NCI-H774 (cell line): ENCODE data around the gene CIT.
"Not testable (repeated sequence)": the region's sequence is repeated elsewhere in the genome, so short reads cannot be mapped to it uniquely, and the experiment has no call there.

ENCODE experiments used
- DNase-seq: peaks from one replicate; lab custom pipeline; 2025; lab: John Stamatoyannopoulos, UW

Gene CIT

DNA sequence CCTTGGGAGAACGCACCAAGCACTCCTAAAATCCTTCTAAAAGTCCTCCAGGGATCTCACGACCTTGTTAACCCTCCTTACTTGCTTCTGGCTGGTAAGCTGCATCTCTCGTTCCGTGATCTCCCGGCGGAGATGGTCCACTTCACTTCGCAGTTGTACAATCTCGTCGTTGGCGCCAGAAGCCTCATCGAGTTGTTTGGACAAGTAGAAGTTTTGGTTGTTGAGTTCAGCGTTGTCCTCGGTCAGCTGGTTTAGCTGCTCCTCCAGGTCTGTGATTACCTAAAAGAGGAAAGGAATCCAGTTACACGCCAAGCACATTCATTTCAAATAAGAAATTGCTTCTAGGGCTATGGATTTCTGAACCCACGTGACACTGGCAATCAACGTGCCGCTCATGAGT is 142.0 kb downstream of the CIT start:
- DNase-seq, result no peak

DNA sequence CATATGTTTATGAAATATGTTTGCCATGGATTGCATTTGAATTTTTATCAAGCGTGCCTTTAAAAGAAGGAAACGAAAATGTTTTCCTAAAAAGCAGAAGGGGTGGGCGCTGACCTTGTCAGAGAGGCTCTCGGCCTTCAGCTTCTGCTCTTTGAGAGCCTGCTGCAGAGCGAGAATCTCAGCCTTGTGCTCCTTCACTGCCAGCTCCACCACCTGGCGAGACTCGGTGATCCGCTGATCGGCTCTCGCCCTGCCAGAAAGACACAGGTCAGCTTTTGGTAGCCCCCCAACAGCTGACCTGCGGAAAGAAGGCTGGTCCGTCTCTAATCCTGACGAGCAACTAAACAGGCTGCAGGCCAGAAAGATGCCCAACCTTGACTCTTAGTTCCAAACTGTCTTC is 146.7 kb downstream of the CIT start:
- DNase-seq, result no peak

DNA sequence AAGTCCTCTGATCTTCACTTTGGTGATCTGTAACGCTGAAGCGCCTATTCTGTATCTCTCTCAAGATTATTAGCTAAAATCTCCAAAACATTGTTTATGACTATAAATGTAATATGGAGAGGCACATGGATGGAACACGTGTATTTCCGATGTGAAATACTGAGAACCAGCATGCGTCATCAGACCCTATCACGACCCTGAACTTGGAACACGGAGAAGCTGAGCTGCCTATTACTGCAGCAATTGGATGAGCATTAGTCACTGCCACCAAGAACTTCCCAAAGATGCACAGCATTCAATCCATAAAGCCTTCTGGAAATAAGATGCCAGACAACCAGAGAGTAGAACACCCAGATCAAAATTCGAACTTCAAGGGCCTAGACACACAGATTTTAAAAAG is 147.2 kb downstream of the CIT start:
- no peak for DNase-seq

DNA sequence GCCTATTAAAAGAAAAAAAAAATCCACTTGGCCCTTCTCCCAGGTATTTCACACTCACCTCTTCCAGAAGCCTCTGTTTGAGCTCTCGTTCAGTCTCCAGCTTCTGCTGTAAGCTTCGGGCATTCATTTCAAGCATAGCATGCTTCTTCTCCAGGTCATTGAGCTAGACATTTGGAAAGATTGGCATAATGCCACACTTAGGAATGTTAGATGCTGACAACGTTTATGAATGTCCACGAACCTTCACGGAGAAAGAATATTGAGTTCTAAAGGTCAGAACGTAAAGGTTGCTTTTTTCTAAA is 148.7 kb downstream of the CIT start:
- DNase-seq, result no peak

DNA sequence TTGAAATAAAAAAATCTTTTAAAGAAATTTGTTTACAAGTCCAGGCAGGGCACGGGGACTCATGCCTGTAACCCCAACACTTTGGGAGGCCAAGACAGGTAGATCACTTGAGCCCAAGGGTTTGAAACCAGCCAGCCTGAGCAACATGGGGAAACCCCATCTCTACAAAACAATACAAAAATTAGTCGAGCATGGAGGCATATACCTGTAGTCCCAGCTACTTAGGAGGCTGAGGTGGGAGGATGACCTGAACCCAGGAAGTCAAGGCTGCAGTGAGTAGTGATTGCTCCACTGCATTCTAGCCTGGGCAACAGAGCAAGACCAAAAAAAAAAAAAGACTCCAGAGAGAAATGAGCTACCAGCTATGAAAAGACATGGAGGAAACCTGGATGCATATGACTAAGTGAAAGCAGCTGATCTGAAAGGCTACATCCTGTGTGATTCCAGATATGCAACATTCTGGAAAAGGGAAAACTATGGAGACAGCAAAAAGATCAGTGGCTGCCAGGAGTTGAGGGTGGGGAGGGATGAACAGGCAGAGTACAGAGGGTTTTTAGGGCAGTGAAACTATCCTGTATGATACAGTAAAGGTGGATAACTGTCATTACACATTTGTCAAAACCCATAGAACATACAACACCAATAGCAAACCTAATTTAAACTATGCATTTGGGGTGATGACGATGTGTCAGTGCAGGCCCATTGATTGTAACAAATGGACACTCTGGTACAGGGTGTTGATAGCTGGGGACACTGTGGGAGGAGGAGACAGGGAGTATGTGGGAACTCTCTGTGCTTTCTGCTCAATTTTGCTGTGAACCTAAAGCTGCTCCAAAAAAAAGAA is 149.3 kb downstream of the CIT start:
- DNase-seq, result no peak

DNA sequence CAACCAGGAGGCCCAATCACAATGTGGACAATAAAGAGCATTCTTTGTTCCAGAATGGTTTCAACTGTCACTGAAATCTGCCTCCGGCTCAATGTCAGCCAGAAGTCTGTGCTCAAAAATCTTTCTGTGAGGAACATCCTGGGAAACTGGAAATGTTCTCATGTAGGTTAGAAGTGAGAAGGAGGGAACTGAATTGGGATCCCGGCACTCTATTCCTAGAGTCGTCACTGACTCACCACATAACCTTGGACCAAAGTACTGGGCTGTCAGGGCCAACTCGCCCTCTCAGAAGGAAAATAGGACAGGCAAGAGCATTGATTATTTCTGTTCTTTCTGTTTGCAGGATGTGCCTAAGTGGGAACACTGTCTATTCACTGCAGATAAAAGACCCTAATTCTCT is 151.6 kb downstream of the CIT start:
- DNase-seq, result no peak

DNA sequence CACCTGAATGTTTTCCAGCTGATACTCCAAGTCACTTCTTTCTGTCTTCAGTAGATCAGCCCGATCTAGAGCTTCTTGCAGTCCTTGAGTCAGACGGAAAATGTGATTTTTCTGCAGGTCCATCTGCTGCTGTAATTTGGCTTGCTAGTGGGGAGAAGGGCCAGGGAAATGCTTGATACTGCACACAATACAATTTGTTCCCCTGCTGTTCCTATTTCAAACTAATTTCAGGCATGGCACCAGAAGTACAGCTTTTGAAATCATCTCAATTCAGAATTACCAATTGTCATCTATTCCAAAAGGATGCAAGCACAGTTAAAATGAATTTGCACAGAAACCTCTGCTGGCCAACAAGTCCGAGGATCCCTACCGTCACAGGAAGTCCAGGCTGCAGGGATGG is 155.8 kb downstream of the CIT start:
- DNase-seq, result no peak

DNA sequence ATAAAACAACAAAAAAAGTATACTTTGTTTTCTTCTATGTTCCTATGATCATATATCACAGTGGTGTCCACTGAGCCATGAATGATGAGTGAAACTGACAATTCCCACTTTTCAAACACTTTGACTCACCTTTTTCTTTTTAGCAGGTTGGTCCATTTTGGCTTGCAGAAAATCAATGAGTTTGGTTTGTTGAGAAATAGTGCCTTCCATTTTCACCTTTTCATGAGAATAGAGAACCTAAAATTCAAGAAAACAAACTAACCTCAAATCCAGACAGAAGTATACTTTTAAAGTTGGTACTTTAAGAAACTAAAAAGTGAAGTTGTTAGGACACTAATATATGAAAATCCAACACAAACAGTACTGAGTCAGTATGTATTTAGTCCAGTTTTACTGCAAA is 156.8 kb downstream of the CIT start:
- no peak for DNase-seq

DNA sequence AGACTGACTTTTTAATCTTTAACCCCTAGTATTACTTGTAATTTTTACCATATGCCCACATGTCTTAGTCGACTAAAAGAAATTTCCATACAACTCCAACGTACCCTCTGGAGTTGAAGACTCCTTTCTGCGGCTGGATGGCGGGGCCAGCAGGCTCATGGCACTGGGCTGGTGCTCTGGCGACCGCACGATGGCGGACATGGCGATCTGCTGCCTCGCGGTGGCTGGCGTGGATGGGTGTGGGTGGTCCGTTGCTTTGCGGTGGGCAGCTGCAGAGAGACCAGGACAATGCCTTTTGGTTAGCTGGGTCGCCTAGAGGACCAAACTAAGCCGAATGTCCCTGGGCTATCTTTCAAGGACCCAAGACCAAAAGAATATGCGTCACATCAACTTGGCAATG is 159.0 kb downstream of the CIT start:
- DNase-seq, result no peak

DNA sequence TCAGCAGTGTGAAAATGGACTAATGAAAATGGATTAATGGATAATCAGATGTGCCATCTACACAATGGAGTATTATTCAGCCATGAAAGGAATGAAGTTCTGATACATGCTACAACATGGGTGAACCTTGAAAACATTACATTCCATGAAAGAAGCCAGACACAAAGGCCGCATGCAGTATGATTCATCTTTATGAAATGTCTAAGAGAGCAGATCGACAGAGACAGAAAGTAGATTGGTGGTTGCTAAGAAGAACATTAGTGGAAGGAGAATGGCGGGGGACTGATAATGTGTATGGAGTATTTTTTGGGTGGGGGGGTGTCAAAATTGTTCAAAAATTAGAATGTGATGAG is 161.9 kb downstream of the CIT start:
- no peak for DNase-seq

DNA sequence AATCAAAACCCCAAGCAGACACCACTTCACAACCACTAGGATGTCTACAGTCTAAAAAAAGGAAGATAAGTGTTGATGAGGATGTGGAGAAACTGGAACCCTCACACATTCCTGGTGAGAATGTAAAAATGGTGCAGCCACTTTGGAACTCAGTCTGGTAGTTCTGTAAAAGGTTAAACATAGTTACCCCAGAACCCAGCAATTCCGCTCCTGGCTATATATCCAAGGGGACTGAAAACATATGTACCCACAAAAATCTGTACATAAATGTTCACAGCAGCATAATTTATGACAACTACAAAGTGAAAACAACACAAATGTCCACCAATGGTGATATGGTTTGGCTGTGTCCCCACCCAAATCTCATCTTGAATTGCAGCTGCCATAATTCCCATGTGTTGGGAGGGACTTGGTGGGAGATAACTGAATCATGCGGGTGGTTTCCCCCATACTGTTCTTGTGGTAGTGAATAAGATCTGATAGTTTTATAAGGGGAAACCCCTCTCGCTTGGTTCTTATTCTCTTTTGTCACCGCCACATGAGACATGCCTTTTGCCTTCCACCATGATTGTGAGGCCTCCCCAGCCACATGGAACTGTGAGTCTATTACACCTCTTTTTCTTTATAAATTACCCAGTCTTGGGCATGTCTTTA is 162.4 kb downstream of the CIT start:
- no peak for DNase-seq

DNA sequence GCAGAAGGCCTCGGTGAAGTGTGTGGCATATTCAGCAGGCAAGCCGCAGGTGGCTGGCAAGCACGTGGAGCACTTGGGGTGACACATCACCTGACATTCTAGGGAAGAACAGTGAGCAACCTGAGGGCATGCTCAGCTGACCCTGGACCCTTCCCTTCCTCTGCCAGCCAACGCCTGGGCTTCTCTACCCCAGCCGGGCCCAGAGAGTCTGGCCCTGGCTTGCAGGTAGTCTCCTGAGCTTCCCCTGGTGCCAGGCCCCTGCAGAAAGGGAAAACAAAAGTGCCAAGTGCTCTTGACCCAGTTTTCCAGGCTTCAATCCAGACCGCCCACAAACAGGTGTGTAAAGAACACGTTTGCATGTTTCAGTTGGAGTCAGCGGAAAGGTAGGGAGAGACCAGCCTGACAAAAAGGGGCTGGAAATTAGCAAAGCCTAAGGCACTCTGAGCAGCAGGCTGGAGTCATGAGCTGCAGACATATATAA is 163.5 kb downstream of the CIT start:
- DNase-seq, result peak; percentile 85

DNA sequence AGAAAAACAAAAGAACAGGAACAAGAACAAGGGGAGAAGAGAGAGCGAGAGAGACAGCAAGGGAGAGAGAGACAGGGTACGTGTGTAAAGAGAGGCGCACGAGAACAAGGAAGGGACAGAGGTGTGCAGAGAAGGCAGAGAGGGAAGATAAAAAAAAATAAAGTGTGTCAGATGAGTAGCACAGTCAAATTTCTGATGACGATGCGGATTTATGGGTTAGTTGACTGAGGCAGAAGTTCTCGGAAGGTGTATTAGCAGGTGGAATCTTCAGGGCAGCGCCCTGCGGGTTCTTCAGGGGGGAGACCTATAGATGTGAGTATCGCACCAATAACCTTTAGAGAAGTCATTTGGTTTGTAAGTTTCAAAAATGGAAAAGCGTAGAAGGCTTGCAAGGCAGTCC is 164.4 kb downstream of the CIT start:
- DNase-seq, result no peak

DNA sequence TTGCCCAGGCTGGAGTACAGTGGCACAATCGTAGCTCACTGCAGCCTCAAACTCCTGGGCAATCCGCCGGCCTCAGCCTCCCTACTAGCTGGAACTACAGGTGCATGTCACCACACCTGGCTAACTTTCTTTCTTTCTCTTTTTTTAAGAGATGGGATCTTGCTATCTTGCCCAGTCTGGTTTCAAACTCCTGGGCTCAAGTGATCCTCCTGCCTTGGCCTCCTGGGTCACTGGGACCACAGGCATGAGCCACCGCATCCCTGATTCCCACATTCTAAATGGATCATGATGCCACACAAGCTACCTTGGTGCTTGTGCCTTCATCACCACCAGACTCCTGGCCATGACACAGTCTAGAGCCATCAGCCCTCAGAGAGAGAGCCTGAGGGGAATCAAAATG is 165.4 kb downstream of the CIT start:
- DNase-seq, result no peak

DNA sequence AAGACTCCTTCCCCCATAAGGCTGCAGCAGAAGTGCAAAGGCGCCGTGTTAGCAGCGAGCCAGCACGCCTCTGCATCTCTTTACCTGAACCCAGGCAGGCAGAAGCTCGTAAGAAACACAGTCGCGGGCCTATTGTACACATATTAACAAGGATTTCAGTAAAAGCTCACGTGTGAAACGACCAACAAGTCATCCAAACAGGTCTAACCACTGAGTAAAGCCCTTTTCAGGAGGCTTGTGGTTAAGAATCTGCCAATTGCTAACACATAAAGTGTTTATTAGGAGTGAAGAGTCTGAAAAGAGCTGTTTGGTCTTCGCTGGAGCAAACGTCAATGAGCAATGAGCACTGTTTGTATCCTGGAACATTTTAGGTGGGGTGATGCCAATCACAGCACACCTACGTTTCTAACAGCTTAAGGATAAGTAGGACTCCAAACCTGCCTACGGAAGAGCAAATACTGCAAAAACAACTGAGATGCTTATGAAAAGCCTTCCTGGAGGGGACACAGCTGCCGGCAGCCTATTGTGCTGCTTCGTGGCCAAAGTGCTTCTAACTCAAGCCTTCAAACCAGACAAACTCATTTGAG is 166.1 kb downstream of the CIT start:
- peak; percentile 70 for DNase-seq

DNA sequence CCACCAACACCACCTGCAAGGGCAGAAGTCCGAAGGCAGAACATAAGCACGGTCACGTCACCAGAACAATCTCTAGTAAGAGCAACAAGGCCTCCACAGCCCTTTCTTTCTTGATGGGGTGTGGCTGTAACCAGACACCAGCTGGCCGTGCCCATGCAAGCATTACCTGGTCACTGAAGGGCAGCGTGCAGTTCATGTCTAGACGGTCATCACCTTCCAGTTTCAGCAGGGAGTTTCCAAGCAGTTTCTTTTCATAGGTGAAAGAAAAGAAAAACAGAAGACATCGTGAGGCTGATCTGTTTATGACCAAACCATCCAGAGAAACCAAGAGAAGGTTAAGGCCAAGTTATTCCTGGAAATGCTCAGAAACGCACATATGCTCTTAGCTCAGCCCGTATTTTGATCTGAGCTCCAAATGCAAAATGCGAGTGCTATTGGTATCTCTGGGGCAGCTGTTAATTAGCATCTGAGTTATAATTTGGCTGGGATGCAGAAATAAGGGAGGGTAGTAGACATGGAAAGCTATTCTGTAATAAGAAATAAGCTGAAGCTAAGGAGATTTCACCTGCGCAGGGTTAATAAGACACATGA is 166.7 kb downstream of the CIT start:
- peak; percentile 81 for DNase-seq

DNA sequence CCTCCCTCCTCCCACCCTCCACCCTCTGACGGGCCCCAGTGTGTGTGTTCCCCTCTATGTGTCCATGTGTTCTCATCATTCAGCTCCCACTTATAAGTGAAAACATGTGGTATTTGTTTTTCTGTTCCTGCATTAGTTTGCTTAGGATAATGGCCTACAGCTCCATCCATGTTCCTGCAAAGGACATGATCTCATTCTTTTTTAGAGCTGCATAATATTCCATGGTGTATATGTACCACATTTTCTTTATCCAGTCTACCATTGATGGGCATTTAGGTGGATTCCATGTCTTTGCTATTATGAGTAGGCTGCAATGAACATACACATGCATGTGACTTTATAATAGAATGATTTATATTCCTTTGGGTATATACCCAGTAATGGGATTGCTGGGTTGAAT is 170.7 kb downstream of the CIT start:
- DNase-seq, result not testable (repeated sequence)

DNA sequence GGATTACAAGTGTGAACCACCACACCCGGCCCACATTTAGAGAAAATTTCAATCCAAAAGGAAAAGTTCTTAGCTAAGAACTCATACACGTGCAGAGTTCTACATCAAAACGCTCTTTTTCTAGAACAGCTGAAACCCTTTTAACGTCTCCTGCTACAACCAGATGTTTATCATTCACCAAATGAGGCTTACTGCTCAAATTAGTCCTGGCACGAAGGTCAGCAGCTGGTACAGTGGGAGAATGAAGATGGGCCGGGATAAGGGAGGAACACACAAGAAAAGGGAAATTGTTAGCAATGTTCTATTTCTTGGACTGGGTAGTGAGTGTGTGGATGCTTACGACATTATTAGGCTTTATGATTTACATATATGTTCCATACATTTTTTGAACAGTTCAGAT is 171.9 kb downstream of the CIT start:
- no peak for DNase-seq

DNA sequence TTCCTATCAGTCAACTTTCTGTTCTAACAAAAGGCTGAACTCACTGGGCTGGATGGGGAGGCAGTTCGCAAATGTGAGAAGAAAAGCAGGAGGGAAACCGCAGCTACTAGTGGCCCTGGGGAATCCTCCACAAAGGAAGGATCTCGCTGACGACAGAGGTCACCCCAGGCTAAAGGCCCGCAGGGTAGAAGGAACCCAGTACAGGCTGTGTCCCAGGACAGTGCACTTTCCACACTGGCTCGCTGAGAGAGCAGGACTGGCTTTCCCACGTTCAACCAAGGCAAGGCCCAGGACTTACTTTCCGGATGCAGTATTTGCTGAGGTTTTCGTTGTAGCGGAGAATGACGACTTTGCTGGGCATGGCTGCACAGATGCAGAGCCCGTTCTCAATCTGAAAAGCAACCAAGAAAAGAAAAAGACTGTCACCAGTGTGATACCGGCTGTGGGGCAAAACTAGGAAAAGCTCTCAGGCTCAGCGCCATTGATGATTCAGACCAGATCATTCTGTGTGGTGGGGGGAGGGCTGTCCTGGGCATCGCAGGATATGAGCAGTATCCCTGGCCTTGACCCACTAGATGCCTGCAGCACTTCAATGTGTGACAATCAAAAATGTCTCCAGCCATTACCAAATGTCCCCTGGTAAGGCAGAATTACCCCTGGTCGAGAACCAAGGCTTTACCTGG is 172.9 kb downstream of the CIT start:
- DNase-seq, result no peak

DNA sequence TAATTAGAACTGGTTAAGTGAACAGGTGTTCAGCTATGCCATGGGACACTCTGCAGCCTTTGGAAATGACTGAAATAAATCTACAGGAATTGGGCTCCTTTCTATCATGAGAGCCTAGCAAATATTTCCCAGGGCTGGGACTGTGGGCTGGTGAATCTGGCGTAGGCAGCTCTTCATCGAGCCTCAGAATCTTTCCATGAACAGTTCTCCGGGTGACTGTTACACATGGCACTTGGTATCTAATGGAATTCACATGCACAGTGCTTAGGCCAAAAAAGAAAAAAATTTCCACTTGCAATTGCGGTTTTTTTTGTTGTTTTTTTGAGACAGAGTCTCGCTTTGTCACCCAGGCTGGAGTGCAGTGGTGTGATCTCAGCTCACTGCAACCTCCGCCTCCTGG is 177.0 kb downstream of the CIT start:
- DNase-seq, result no peak

DNA sequence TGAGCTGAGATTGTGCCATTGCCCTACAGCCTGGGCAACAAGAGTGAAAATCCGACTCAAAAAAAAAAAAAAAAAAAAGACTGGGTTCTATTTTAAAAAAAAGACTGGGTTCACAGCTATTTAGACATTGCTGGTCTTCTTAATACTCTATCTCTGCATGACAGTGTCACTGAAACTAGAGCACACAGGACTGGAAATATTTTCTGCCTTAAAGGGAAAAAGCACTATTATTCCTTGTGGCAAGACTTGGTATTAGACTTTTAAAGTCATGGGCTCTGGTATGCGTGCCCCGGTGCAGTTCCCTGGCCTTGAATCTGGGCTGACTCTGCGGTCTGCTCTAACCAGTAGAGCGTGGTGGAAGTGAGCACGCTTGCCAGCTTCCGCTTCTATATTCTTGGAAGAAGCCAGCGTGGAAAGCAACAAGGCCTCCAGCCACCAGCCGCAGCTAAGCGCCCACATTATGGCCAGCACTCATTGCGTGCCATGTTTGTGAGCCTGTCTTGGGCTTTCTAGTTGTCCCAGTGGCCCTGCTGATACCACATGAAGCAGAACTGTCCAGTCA is 177.8 kb downstream of the CIT start:
- no peak for DNase-seq

DNA sequence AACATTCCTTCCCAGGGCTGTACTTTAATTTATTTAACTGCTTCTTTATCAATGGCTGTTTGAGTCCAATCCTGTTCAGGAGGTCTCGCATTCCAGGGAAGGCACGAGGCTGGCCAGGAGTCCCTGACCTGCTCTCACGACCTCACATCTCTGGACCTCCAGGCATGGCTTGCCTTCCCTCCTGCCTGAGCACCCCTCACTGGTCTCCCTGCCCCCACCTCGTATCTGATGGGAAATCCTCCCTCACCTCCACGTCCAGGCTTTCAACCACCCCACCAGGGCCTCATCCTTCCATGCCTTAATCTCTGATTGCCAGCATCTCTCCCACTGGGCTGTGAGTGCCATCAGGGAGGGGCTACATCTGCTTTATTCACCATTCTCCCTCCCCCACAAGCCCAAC is 180.2 kb downstream of the CIT start:
- DNase-seq, result no peak
